ENCODE measurements around the gene SSR2. TPM values are rescaled to one million over a fixed set of nuclear protein-coding genes. Genes with fewer than 3 reads are reported as not detected.
A peak's percentile ranks its signal among the peaks of the same experiment; 100 is the strongest.
"Not testable (repeated sequence)": the region's sequence is repeated elsewhere in the genome, so short reads cannot be mapped to it uniquely, and the experiment has no call there.

The SSR2 gene
- polyA plus RNA-seq, 4 donors: 133 to 316 (median 266) TPM

GRCh38 chr1:156052862-156053767 lies 32.4 kb upstream of the SSR2 start:
- FAIRE-seq: no peak
- no peaks in the 10 kb centered on the region for H3K9me3 ChIP-seq (ENCODE audit: control insufficient read depth in 2 of 2, insufficient read depth in 1 of 2, low read depth in 1 of 2, low read length in 1 of 2)
- peaks cover 0 to 5% (median 4%) of the 10 kb centered on the region in 3 donors for H3K4me1 ChIP-seq (ENCODE audit: control insufficient read depth in 3 of 3, insufficient read depth in 2 of 3, low read depth in 1 of 3, low read length in 2 of 3)
- H3K36me3 ChIP-seq (ENCODE audit: control insufficient read depth in 3 of 3, insufficient read depth in 2 of 3, low read depth in 1 of 3, low read length in 3 of 3): peaks cover under 1 to 38% (median 7%) of the 10 kb centered on the region in 3 donors
- peak; percentile 54 to 74 for DNase-seq
- peak overlapping the region in 2 of 3 donors; percentile 57 to 70 for H3K27ac ChIP-seq (ENCODE audit: low read depth in 1 of 3, low read length in 2 of 3)
- no peaks in the 10 kb centered on the region for H3K27me3 ChIP-seq (ENCODE audit: control insufficient read depth in 3 of 3, insufficient read depth in 3 of 3, low read length in 3 of 3)
- peak overlapping the region; percentile 66 to 96 (median 67) for H3K4me3 ChIP-seq (ENCODE audit: low read depth in 1 of 3, low read length in 3 of 3)
- 0 to 2% (median 1%) methylated on average over 42 to 63 of the region's 63 CpGs for WGBS, 3 donors

- H3K27ac ChIP-seq (ENCODE audit: low read depth in 1 of 3, low read length in 2 of 3): no peak overlapping the region
- WGBS, 3 donors: 86 to 93% (median 92%) methylated on average over 4 to 7 of the region's 7 CpGs
- FAIRE-seq (no peak), DNase-seq (no peak)
- no peaks in the 10 kb centered on the region for H3K9me3 ChIP-seq (ENCODE audit: control insufficient read depth in 2 of 2, insufficient read depth in 1 of 2, low read depth in 1 of 2, low read length in 1 of 2)
- H3K4me3 ChIP-seq (ENCODE audit: low read depth in 1 of 3, low read length in 3 of 3): no peak overlapping the region
- H3K27me3 ChIP-seq (ENCODE audit: control insufficient read depth in 3 of 3, insufficient read depth in 3 of 3, low read length in 3 of 3): no peaks in the 10 kb centered on the region
- H3K36me3 ChIP-seq (ENCODE audit: control insufficient read depth in 3 of 3, insufficient read depth in 2 of 3, low read depth in 1 of 3, low read length in 3 of 3): peaks cover 0 to 40% (median 7%) of the 10 kb centered on the region in 3 donors
- peaks cover 0 to 5% (median 4%) of the 10 kb centered on the region in 3 donors for H3K4me1 ChIP-seq (ENCODE audit: control insufficient read depth in 3 of 3, insufficient read depth in 2 of 3, low read depth in 1 of 3, low read length in 2 of 3)
These were observed 30.4 kb upstream of the SSR2 start for GRCh38 chr1:156051011-156051725.

- FAIRE-seq: no peak
- peaks cover 0 to 4% (median 0%) of the 10 kb centered on the region in 3 donors for H3K4me1 ChIP-seq (ENCODE audit: control insufficient read depth in 3 of 3, insufficient read depth in 2 of 3, low read depth in 1 of 3, low read length in 2 of 3)
These were observed 29.6 kb upstream of the SSR2 start for GRCh38 chr1:156050376-156050775.

GRCh38 chr1:156048663-156049258 lies 28.0 kb upstream of the SSR2 start:
- H3K4me3 ChIP-seq (ENCODE audit: low read depth in 1 of 3, low read length in 3 of 3): no peak overlapping the region
- DNase-seq (no peak), FAIRE-seq (no peak)
- 84 to 86% (median 84%) methylated on average over 3 of the region's 3 CpGs for WGBS, 3 donors
- H3K9me3 ChIP-seq (ENCODE audit: control insufficient read depth in 2 of 2, insufficient read depth in 1 of 2, low read depth in 1 of 2, low read length in 1 of 2): no peaks in the 10 kb centered on the region
- H3K36me3 ChIP-seq (ENCODE audit: control insufficient read depth in 3 of 3, insufficient read depth in 2 of 3, low read depth in 1 of 3, low read length in 3 of 3): peaks cover 0 to 56% (median 7%) of the 10 kb centered on the region in 3 donors
- H3K27me3 ChIP-seq (ENCODE audit: control insufficient read depth in 3 of 3, insufficient read depth in 3 of 3, low read length in 3 of 3): no peaks in the 10 kb centered on the region
- H3K4me1 ChIP-seq (ENCODE audit: control insufficient read depth in 3 of 3, insufficient read depth in 2 of 3, low read depth in 1 of 3, low read length in 2 of 3): peaks cover 0 to 4% (median 0%) of the 10 kb centered on the region in 3 donors
- H3K27ac ChIP-seq (ENCODE audit: low read depth in 1 of 3, low read length in 2 of 3): no peak overlapping the region

More at GRCh38 chr1:156050376-156050775, 29.6 kb upstream of the SSR2 start:
- Histone ChIP-seq H3K27me3 (ENCODE audit: control insufficient read depth in 3 of 3, insufficient read depth in 3 of 3, low read length in 3 of 3) (no peaks in the 10 kb centered on the region), H3K4me3 (ENCODE audit: low read depth in 1 of 3, low read length in 3 of 3) (no peak overlapping the region), H3K27ac (ENCODE audit: low read depth in 1 of 3, low read length in 2 of 3) (no peak overlapping the region), H3K9me3 (ENCODE audit: control insufficient read depth in 2 of 2, insufficient read depth in 1 of 2, low read depth in 1 of 2, low read length in 1 of 2) (no peaks in the 10 kb centered on the region), H3K36me3 (ENCODE audit: control insufficient read depth in 3 of 3, insufficient read depth in 2 of 3, low read depth in 1 of 3, low read length in 3 of 3) (peaks cover 0 to 43% (median 7%) of the 10 kb centered on the region in 3 donors)
- no peak for DNase-seq
- 87 to 91% (median 90%) methylated on average over 4 of the region's 4 CpGs for WGBS, 3 donors

GRCh38 chr1:156045076-156045475 lies 24.3 kb upstream of the SSR2 start:
- Histone ChIP-seq H3K27ac (ENCODE audit: low read depth in 1 of 3, low read length in 2 of 3) (no peak overlapping the region), H3K4me3 (ENCODE audit: low read depth in 1 of 3, low read length in 3 of 3) (no peak overlapping the region), H3K27me3 (ENCODE audit: control insufficient read depth in 3 of 3, insufficient read depth in 3 of 3, low read length in 3 of 3) (no peaks in the 10 kb centered on the region), H3K9me3 (ENCODE audit: control insufficient read depth in 2 of 2, insufficient read depth in 1 of 2, low read depth in 1 of 2, low read length in 1 of 2) (no peaks in the 10 kb centered on the region), H3K36me3 (ENCODE audit: control insufficient read depth in 3 of 3, insufficient read depth in 2 of 3, low read depth in 1 of 3, low read length in 3 of 3) (peaks cover 5 to 74% (median 6%) of the 10 kb centered on the region in 3 donors), H3K4me1 (ENCODE audit: control insufficient read depth in 3 of 3, insufficient read depth in 2 of 3, low read depth in 1 of 3, low read length in 2 of 3) (no peaks in the 10 kb centered on the region)
- FAIRE-seq: no peak
- WGBS, 3 donors: 85 to 86% (median 86%) methylated on average over 4 of the region's 4 CpGs
- no peak for DNase-seq

GRCh38 chr1:156042828-156043227 lies 22.1 kb upstream of the SSR2 start:
- Histone ChIP-seq H3K4me1 (ENCODE audit: control insufficient read depth in 3 of 3, insufficient read depth in 2 of 3, low read depth in 1 of 3, low read length in 2 of 3) (no peaks in the 10 kb centered on the region), H3K27me3 (ENCODE audit: control insufficient read depth in 3 of 3, insufficient read depth in 3 of 3, low read length in 3 of 3) (no peaks in the 10 kb centered on the region), H3K27ac (ENCODE audit: low read depth in 1 of 3, low read length in 2 of 3) (no peak overlapping the region), H3K9me3 (ENCODE audit: control insufficient read depth in 2 of 2, insufficient read depth in 1 of 2, low read depth in 1 of 2, low read length in 1 of 2) (no peaks in the 10 kb centered on the region), H3K36me3 (ENCODE audit: control insufficient read depth in 3 of 3, insufficient read depth in 2 of 3, low read depth in 1 of 3, low read length in 3 of 3) (peaks cover 6 to 75% (median 8%) of the 10 kb centered on the region in 3 donors), H3K4me3 (ENCODE audit: low read depth in 1 of 3, low read length in 3 of 3) (no peak overlapping the region)
- DNase-seq (no peak), FAIRE-seq (no peak)
- WGBS, 3 donors: 91 to 93% (median 92%) methylated on average over 3 of the region's 3 CpGs

GRCh38 chr1:156034991-156035390 lies 14.2 kb upstream of the SSR2 start:
- not testable (repeated sequence) for H3K27me3 ChIP-seq (ENCODE audit: control insufficient read depth in 3 of 3, insufficient read depth in 3 of 3, low read length in 3 of 3); H3K9me3 ChIP-seq (ENCODE audit: control insufficient read depth in 2 of 2, insufficient read depth in 1 of 2, low read depth in 1 of 2, low read length in 1 of 2); H3K27ac ChIP-seq (ENCODE audit: low read depth in 1 of 3, low read length in 2 of 3); H3K4me3 ChIP-seq (ENCODE audit: low read depth in 1 of 3, low read length in 3 of 3); DNase-seq; FAIRE-seq; H3K4me1 ChIP-seq (ENCODE audit: control insufficient read depth in 3 of 3, insufficient read depth in 2 of 3, low read depth in 1 of 3, low read length in 2 of 3)
- 92% methylated on average over 4 of the region's 4 CpGs for WGBS, 3 donors
- H3K36me3 ChIP-seq (ENCODE audit: control insufficient read depth in 3 of 3, insufficient read depth in 2 of 3, low read depth in 1 of 3, low read length in 3 of 3): peaks cover 0 to 30% (median 10%) of the 10 kb centered on the region in 3 donors

- no peaks in the 10 kb centered on the region for H3K27me3 ChIP-seq (ENCODE audit: control insufficient read depth in 3 of 3, insufficient read depth in 3 of 3, low read length in 3 of 3)
- 61 to 71% (median 66%) methylated on average over 6 of the region's 6 CpGs for WGBS, 3 donors
- FAIRE-seq (no peak), DNase-seq (no peak)
- no peak overlapping the region for H3K27ac ChIP-seq (ENCODE audit: low read depth in 1 of 3, low read length in 2 of 3)
- H3K4me3 ChIP-seq (ENCODE audit: low read depth in 1 of 3, low read length in 3 of 3): no peak overlapping the region
- no peaks in the 10 kb centered on the region for H3K4me1 ChIP-seq (ENCODE audit: control insufficient read depth in 3 of 3, insufficient read depth in 2 of 3, low read depth in 1 of 3, low read length in 2 of 3)
- H3K9me3 ChIP-seq (ENCODE audit: control insufficient read depth in 2 of 2, insufficient read depth in 1 of 2, low read depth in 1 of 2, low read length in 1 of 2): no peaks in the 10 kb centered on the region
- peaks cover 0 to 13% (median 4%) of the 10 kb centered on the region in 3 donors for H3K36me3 ChIP-seq (ENCODE audit: control insufficient read depth in 3 of 3, insufficient read depth in 2 of 3, low read depth in 1 of 3, low read length in 3 of 3)
These were observed 12.3 kb upstream of the SSR2 start for GRCh38 chr1:156033011-156033410.
